Measurements from ENCODE around the gene NXPE4. TPM values are rescaled to one million over a fixed set of nuclear protein-coding genes. Genes with fewer than 3 reads are reported as not detected.

Gene NXPE4
- polyA plus RNA-seq, 1 of the 3 experiments (the other 2 are of a cell fraction), result not detected

DNA sequence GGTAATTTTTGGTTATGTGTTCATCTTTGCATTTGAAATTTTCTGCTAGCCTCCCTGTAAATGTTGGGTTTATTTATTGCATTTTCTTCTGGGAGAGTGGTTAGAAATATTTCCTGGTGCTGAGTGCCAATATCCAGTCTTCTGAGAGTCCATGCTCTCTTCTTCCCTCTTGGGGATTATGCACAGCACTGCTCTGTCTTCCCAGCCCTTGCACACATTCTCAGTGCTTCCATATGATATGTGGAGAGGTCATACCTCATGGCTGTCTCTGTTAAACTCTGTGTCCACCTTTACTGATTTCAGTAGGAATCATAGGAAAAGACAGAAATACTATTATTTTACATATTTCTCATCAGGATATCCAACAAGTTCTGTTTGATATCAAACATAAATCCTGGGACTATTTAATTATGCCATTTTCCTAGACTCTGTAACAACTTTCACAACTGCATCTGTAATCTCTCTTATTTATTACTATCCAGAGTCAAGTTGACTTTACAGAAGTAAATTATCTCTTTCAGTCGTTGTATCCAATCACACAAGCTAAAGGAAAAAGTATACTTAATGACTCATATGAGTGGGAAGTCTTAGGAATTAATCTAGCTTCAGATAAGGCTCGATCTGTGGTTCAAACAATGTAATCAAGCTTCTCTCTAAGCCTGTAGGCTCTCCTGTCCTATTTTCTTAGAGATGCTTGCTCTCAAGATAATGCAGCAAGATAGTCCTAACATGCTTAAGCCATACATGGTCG lies 33.2 kb downstream of the NXPE4 start:
- no peak overlapping the region for H3K4me3 ChIP-seq (ENCODE audit: low read depth in 2 of 2, low read length in 1 of 2)
- no peaks in the 10 kb centered on the region for H3K27me3 ChIP-seq (ENCODE audit: insufficient read depth)
- H3K9me2 ChIP-seq, result no peaks in the 10 kb centered on the region
- CTCF ChIA-PET, result no interaction called here
- TF ChIP-seq MXI1 (IDR thresholded peaks at IDR 0.05; ENCODE audit: low read depth, low read length), result no peak
- TF ChIP-seq EP300 (IDR thresholded peaks at IDR 0.05; ENCODE audit: borderline replicate concordance in 1 of 2, low read depth in 1 of 2, low read length in 1 of 2), result no peak
- TF ChIP-seq JUND (IDR thresholded peaks at IDR 0.05), result 0 out of 2 replicates have a peak, but pooled peaks have one; percentile 19
- TF ChIP-seq PBX3 (IDR thresholded peaks at IDR 0.05), result peak; percentile 38; the same call in 1 of the 2 replicates
- 0% methylated on average over 3 of the region's 3 CpGs for WGBS (ENCODE audit: low lambda C conversion rate)
- H3K27ac ChIP-seq (ENCODE audit: low read depth in 2 of 2, low read length in 1 of 2), result peak overlapping the region in 1 of 2 experiments; percentile 75; a peak in 2 of 4 replicates
- peak overlapping the region; percentile 56; the same call in 1 of the 2 replicates for H3K4me2 ChIP-seq
- POLR2A ChIA-PET, result no interaction called here
- no peaks in the 10 kb centered on the region for H3K9me3 ChIP-seq
- no peaks in the 10 kb centered on the region for H3K79me2 ChIP-seq (ENCODE audit: insufficient read depth)
- H3K36me3 ChIP-seq (replicated peaks in 1 of 2; ENCODE audit: control insufficient read depth in 1 of 2, insufficient read depth in 2 of 2, low read length in 1 of 2), result no peaks in the 10 kb centered on the region
- peaks cover 16% of the 10 kb centered on the region for H3F3A ChIP-seq (replicated peaks; ENCODE audit: insufficient read depth)
- H2AFZ ChIP-seq (ENCODE audit: low read depth), result no peak overlapping the region
- 0 out of 4 replicates have a peak, but pooled peaks cover 0 to 8% of the 10 kb centered on the region in 2 experiments for H3K4me1 ChIP-seq (ENCODE audit: control insufficient read depth in 1 of 2, insufficient read depth in 2 of 2, low read depth in 1 of 2, low read length in 1 of 2)
- H4K20me1 ChIP-seq (ENCODE audit: insufficient read depth), result no peaks in the 10 kb centered on the region
- no peak overlapping the region for H3K9ac ChIP-seq
- DNase-seq, result no peak

DNA sequence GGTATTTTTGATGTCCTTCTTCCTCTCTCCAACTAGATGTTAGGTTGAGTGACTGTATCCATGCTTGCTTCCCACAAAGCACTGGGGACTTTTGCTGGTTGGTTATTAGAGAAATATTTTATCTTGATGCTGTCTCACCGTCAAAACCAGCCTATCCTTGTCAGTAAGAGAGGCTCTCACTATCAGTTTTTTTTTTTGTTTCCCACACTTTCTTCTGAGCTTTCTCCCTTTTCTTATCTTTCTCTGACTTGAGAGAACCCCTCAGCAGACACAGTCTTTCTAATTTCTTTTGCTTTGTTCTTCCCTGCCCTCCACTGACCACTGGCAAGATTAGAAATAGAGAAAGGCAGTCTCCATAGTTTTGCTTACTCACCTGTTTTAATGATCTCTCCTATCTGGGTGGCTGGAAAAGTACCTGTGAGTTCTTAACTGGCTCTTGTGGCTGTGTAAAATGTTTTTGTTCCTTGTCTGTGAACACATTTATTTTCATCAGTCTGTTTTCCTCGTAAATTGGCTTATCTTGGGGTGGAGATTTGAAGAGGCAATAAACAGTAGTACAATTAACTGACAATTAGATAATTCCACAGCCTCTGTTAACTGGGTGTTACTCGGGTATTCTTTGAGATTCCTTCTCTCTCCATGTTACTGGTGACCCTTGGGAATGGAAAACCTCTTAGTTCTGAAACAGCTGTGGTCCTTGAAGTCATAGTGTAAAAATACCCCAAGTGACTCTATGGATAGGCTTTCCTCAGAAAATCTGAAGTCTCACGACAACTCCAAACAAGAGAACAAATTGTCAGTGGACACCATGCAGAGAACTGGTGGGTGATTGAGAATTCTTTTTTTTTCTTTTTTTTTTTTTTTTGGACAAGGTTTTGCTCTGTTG lies 35.9 kb downstream of the NXPE4 start, which contains the start of gene NXPE1:
Gene NXPE1 (minus strand): TSS at position 457 of the 886 bp plus-strand sequence. CDS start 8,680 bp downstream, outside the sequence.
- peaks cover 16% of the 10 kb centered on the region for H3F3A ChIP-seq (replicated peaks; ENCODE audit: insufficient read depth)
- no peak within 1 kb of the TSS for H2AFZ ChIP-seq (ENCODE audit: low read depth)
- no peak within 1 kb of the TSS for H3K4me3 ChIP-seq (ENCODE audit: low read depth in 2 of 2, low read length in 1 of 2)
- H4K20me1 ChIP-seq (ENCODE audit: insufficient read depth), result no peaks in the 10 kb centered on the region
- no peak within 1 kb of the TSS for H3K9ac ChIP-seq
- POLR2A ChIA-PET, result no interaction called here
- no peak within 1 kb of the TSS for H3K4me2 ChIP-seq
- no peaks in the 10 kb centered on the region for H3K79me2 ChIP-seq (ENCODE audit: insufficient read depth)
- TF ChIP-seq NFIC (IDR thresholded peaks at IDR 0.05; ENCODE audit: borderline replicate concordance) (no peak), MXI1 (IDR thresholded peaks at IDR 0.05; ENCODE audit: low read depth, low read length) (no peak), POLR2AphosphoS5 (IDR thresholded peaks at IDR 0.05; ENCODE audit: low read depth, low read length) (no peak), EZH2phosphoT487 (IDR thresholded peaks at IDR 0.05; ENCODE audit: borderline replicate concordance, low read depth) (no peak), SIN3A (IDR thresholded peaks at IDR 0.05; ENCODE audit: borderline replicate concordance, low read depth, low read length) (no peak), REST (IDR thresholded peaks at IDR 0.05; ENCODE audit: low read depth, low read length) (no peak), FOXJ3 (CRISPR knock-in tag; IDR thresholded peaks at IDR 0.05) (no peak), TCF12 (IDR thresholded peaks at IDR 0.05) (no peak), FOSL2 (IDR thresholded peaks at IDR 0.05; ENCODE audit: borderline replicate concordance, low read depth) (no peak), RXRA (IDR thresholded peaks at IDR 0.05; ENCODE audit: borderline replicate concordance, low read depth) (no peak), CHD2 (IDR thresholded peaks at IDR 0.05; ENCODE audit: low read length, partially characterized antibody) (no peak), ELF1 (IDR thresholded peaks at IDR 0.05) (no peak), RAD21 (IDR thresholded peaks at IDR 0.05; ENCODE audit: low read length) (no peak)
- TF ChIP-seq, protein P1, sequence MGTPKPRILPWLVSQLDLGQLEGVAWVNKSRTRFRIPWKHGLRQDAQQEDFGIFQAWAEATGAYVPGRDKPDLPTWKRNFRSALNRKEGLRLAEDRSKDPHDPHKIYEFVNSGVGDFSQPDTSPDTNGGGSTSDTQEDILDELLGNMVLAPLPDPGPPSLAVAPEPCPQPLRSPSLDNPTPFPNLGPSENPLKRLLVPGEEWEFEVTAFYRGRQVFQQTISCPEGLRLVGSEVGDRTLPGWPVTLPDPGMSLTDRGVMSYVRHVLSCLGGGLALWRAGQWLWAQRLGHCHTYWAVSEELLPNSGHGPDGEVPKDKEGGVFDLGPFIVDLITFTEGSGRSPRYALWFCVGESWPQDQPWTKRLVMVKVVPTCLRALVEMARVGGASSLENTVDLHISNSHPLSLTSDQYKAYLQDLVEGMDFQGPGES (IDR thresholded peaks at IDR 0.05; ENCODE audit: low read depth, low read length), result no peak
- TF ChIP-seq, protein P2, sequence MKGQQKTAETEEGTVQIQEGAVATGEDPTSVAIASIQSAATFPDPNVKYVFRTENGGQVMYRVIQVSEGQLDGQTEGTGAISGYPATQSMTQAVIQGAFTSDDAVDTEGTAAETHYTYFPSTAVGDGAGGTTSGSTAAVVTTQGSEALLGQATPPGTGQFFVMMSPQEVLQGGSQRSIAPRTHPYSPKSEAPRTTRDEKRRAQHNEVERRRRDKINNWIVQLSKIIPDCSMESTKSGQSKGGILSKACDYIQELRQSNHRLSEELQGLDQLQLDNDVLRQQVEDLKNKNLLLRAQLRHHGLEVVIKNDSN (IDR thresholded peaks at IDR 0.05; ENCODE audit: borderline replicate concordance, low read depth), result no peak
- no peaks in the 10 kb centered on the region for H3K9me2 ChIP-seq
- no peaks in the 10 kb centered on the region for H3K27me3 ChIP-seq (ENCODE audit: insufficient read depth)
- no peaks in the 10 kb centered on the region for H3K36me3 ChIP-seq (replicated peaks in 1 of 2; ENCODE audit: control insufficient read depth in 1 of 2, insufficient read depth in 2 of 2, low read length in 1 of 2)
- 68% methylated on average over 4 of the region's 4 CpGs for WGBS (ENCODE audit: low lambda C conversion rate)
- 0 out of 4 replicates have a peak, but pooled peaks cover 0 to 8% of the 10 kb centered on the region in 2 experiments for H3K4me1 ChIP-seq (ENCODE audit: control insufficient read depth in 1 of 2, insufficient read depth in 2 of 2, low read depth in 1 of 2, low read length in 1 of 2)
- no peaks in the 10 kb centered on the region for H3K9me3 ChIP-seq
- no peak within 1 kb of the TSS for H3K27ac ChIP-seq (ENCODE audit: low read depth in 2 of 2, low read length in 1 of 2)
- CTCF ChIA-PET, result no interaction called here
- no peak for DNase-seq

All from SK-N-SH (cell line).